HG03095 (cell line): Measurements from ENCODE around the gene PPP1R3F.

ENCODE experiments used
- ATAC-seq: cut with Tn5 transposase; IDR thresholded peaks from one replicate; pipeline ENCODE4 v1.9.1; 2021; ENCODE audit warnings: moderate library complexity; ENCODE audit not compliant: unreplicated experiment

Gene PPP1R3F

DNA sequence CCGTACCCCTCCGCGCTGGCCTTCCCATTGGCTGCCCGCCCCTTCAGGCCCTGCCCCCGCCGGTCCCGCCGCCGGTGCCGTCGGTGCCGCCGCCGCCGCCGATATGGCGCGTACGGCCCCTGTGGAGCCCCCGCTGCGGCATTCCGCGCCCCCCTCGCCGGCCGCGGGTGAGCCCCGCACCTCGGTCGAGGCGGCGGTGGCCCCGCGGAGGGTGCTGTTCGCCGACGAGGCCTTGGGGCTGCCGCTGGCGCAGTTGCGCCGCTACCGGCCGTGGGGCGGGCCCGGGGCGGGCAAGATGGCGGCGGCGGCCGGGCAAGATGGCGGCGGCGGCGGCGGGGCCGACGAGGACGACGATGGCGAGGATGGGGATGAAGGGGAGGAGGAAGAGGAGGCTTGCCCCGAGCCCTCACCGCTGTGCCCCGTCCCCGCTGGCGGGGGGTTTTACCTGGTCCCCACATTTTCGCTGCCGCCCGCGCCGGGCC is at the start of gene PPP1R3F:
Gene PPP1R3F, plus strand, starts transcription at position 27 of the 482 bp plus-strand sequence. Its CDS starts 77 bp downstream, at position 104.
- peak; percentile 18 for ATAC-seq

- no peak for ATAC-seq
These were observed 49.5 kb upstream of the PPP1R3F start for GRCh38 chrX:49220100-49220499.

DNA sequence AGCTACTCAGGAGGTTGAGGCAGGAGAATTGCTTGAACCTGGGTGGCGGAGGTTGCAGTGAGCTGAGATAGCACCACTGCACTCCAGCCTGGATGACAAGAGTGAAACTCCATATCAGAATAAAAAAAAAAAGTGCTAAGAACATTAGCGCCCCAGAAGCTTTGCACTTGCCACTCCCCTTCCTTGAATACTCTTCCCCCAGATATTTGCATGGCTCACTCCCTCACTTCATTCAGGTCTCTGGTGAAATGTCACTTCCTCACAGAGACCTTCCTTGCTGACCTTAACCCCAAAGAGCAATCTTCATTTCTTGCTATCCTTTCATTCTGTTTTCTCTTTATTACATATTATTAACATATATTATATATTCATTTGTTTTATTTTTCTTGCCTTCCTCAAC is 47.7 kb upstream of the PPP1R3F start:
- ATAC-seq = no peak

DNA sequence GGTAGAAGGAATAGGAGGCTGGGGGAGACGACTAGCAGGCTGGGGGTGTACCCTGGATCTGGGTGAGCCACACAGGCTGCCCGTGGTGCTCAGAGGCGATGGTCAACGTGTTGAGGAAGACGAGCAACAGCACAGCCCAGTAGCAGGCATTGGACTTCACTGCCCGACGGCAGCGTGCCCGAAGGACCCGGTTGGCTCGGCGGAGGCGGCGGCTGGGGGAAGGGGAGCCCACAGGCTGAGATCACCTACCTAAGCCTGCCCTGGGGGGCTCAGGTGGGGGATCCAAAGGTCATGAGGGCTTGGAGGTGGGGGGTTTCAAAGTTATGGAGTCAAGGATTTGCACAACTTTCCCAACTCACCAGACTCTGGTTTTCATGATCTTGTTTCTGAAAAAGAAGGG is 43.7 kb upstream of the PPP1R3F start:
- no peak for ATAC-seq

DNA sequence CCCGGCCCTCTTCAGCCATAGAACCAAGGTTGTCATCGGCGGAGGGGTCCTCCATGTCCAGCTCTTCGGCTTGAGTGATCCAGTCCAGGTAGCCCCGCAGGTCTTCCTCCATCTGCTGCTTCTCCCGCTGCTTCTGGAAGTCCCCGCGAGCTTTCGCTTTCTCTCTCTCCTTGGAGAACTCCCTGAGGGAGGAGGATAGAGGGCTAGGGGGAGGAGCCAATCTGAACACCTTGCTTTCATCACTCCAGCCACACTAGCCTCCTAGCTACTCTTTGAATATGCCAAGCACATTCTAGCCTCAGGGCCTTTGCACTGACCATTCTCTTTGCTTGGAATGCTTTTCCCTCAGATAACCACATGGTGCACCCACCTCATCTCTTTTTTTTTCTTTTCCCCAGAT is 42.6 kb upstream of the PPP1R3F start:
- ATAC-seq = no peak

DNA sequence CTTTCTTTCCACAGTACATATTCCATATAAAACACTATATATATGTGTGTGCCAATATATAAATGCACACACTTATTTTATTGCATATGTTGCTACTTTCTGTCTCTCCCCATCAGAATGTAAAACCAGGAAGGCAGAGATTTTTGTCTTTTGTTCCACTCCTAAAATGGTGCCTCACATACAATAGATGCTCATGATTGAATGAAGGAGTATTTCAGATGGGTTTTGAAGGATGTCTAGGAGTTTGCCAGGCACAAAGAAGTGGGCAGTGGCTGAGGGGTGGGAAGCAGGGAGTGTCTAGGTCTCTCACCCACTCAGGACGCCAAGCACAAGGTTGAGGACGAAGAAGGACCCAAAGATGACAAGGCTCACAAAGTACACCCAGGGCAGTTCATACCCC is 41.9 kb upstream of the PPP1R3F start:
- ATAC-seq = no peak

DNA sequence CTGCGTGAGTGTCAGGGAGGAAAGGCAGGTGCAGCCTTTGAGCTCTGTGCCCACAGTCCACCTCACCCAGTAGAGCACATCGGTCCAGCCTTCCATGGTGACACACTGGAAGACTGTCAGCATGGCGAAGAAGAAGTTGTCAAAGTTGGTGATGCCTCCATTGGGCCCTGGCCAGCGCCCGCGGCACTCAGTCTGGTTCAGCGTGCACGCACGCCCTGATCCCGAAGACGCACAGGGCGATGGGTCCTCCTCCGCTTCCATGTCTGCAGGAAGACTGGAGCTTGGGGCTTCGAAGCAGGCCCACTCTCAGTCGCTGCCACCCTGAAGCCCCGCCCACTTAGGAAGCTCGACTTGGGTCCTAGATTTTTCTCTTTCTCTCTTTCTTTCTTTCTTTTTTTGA is 41.4 kb upstream of the PPP1R3F start:
- no peak for ATAC-seq

- peak; percentile 45 for ATAC-seq
These were observed 38.9 kb upstream of the PPP1R3F start for GRCh38 chrX:49230500-49231232.

DNA sequence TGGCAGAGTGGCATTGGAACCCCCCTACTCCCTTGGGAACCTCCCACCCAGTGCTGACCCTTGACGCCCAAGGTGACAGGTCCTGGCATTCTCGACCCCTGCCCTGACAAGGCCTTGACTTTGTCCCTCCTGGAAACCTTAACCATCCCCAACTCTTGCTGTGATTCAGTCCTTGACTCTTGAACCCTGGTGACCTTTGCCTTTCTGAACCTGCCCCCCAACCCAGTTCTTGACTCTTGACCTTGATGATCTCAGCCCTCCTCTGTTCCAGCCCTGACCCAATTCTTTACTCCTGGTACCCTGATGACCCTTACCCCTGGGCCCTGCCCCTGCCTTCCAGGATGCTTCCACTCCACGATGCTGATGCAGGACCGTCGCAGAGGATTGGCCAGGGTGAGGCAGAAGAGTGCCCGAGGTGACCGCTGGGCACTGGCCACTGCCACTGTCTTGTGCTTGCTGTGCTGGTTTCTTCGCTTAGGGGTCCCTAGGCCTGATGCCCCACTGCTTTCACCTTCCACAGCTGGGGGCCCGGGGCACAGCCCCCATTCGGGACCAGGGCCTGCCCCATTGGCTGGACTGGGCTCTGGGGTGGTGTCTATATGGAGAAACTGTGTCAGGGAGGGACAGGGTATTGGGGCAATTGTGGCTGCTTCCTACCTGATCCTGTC is 38.1 kb upstream of the PPP1R3F start:
- ATAC-seq = no peak

GRCh38 chrX:49232525-49232924 is 37.1 kb upstream of the PPP1R3F start:
- ATAC-seq = no peak

DNA sequence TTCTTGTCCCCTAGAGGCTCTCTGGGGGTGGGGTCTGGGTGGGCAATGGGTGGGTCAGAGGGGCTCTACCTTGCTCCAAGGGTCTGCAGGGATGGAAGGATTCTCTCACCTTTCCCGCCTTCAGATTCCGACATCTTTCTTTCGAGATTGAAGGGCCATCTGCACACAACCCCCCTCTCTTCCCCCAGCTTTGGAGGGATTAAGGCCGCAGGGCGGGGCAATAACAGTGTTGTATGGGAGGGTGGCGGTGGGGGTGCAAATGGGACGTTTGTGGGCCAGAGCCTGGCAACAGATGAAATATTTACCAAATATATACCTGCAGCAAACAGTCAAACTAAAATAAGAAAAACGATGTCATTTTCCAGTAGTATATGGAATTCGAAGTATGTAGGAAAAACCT is 36.4 kb upstream of the PPP1R3F start, which contains the start of gene CACNA1F:
Gene CACNA1F, minus strand, starts transcription at position 165 of the 400 bp plus-strand sequence. Its CDS starts 31 bp downstream, at position 134.
- no peak for ATAC-seq

DNA sequence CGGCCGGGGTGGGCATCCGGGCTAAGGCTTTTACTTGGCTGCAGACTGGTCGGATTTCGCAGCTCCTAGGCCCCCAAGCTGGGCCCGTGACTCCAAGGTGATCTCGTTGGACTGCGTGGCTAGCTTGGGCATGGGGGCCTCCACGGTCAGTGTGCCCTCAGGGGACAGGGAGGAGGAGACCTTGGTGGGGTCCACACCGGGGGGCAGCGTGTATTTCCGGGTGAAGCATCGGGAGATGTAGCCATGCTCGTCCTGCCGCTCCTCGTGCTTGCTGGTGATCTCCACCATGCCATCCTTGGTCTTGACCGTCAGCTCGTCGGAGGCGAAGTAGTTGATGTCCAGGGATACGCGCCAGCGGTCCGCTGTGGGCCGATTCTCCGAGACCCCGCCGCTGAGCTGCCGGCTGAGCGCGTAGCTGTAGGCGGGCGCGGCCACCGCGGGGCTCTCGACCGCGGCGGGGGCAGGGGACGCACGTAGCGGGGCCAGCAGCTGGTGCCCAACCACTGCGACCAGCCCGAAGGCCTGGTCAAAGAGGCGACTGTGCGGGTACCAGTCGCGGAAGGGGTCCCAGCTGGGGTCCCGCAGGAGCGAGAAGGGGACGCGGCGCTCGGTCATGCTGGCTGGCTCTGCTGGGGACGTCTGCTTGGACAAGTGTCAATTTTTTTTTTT is 35.6 kb upstream of the PPP1R3F start:
- no peak for ATAC-seq

DNA sequence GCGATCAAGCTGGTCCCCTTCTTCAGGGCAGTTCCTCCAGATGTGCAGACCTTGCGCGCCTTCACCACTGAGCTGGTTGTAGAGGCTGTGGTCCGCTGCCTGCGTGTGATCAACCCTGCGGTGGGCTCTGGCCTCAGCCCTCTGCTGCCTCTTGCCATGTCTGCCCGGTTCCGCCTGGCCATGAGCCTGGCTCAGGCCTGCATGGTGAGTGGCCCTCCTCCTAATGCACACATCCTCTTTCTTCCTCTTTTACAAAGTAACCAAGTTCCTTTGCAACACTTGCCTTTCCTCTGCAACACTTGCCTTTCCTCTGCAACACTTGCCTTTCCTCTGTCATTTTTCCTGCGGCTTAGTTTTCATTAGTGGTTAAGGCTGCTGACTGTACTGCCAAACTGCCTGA is 32.5 kb upstream of the PPP1R3F start:
- no peak for ATAC-seq

GRCh38 chrX:49238735-49239134 is 30.9 kb upstream of the PPP1R3F start:
- no peak for ATAC-seq

DNA sequence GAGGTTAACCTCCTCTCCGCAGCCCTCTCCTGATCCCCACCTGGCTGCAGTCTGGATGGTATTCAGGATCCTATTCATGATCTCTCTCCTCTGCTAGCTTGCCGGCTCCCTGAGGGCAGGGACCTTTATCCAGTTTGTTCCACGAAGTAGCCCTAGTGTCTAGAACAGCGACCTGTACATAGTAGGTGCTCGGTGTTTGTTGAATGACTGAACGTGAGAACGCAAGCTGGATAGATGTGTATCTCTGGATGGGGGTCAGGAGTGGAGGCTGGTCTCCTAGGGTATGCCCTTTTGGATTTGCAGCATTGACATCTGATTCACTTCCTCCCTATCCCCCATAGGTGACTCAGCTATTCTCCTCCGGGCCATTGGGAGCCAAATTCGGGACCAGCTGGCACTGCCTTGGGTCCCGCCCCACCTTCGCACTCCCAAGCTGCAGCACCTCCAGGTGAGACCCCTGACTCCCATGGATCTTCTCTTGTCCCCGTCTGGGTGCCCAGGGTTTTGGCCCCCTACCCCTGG is 27.0 kb upstream of the PPP1R3F start:
- no peak for ATAC-seq

- ATAC-seq = no peak
These were observed 26.4 kb upstream of the PPP1R3F start for GRCh38 chrX:49243166-49243565.

- no peak for ATAC-seq
These were observed 25.4 kb upstream of the PPP1R3F start for GRCh38 chrX:49244207-49244606.

GRCh38 chrX:49246541-49246940 is 23.1 kb upstream of the PPP1R3F start:
- ATAC-seq = no peak

DNA sequence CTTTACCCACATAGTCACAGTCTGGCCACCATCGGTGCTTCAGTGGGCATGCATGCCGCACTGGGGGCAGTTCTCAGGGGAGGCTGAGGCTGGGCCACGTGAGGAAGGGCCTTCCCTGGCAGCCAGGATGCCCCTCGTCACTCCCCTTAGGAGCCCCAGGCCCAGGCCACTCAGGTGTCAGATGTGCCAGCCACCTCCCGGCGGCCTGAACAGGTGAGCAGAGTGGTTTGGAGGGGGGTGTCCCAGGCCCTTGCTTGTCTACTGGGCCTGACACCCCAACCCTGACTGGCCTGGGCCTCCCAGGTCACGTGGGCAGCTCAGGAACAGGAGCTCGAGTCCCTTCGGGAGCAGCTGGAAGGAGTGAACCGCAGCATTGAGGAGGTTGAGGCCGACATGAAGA is 22.2 kb upstream of the PPP1R3F start:
- ATAC-seq = no peak

- no peak for ATAC-seq
These were observed 21.4 kb upstream of the PPP1R3F start for GRCh38 chrX:49247916-49248811.

DNA sequence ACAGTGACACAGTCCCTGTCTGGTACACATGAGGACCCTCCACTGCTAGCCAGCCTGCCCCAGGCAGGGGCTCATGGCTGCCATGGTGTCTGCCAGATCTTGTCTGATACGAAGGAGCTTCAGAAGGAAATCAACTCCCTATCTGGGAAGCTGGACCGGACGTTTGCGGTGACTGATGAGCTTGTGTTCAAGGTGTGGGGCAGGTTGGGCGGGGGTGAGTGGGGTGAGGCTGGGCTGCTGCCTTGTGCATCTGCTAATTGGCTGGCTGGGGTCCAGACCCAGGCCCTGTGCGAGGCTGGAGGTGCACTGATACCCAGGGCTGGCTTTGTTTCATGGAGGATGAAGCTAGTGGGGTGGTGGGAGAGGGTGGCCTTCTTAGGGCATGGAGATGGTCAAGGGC is 20.5 kb upstream of the PPP1R3F start:
- no peak for ATAC-seq
